GM12892 (cell line): ENCODE measurements around the gene IQCK.

Experiments
- POLR2A ChIP-seq: IDR thresholded peaks from 2 replicates; pipeline ENCODE4 v1.6.1; 2011; ENCODE audit warnings: low read depth, low read length, control low read depth
- POLR2AphosphoS5 ChIP-seq: IDR thresholded peaks from 2 replicates; pipeline ENCODE4 v1.6.1; 2011; ENCODE audit warnings: low read depth, low read length, control low read depth
- TAF1 ChIP-seq: IDR thresholded peaks from 2 replicates; pipeline ENCODE4 v1.6.1; 2011; ENCODE audit warnings: low read depth, mild to moderate bottlenecking, control low read depth, low read length, borderline replicate concordance

DNA sequence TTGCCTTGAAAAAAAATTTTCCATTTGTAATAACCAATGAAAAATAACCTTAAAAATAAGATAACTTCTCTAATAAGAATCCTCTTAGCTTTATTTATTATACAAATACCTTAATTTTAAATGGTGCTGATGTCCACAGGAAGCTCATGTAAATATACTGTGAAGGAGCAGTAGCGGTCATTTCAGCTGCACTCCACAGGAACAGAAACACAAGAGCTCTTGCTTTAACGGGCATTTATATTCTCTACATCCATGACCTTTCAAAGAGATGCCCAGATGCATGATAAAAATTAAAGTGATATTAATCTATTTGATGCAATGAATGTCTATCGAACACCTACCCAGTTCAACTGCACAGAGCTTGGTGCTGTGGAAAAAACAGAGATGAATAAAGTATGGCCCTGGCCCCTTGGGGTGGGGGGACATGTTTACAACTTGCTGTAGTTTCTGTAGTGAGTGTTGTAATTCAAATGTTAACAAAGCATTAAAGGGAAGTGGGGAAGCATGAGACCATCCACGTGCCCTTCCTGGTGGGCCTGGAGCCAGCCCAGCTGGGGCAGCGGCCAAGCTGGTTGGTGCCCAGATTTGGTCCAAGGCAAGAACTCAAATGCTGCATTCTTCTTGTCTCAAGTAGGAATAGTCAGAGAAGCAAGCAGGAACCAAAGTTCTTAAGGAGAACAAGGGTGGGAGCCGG, 47.9 kb downstream of the IQCK start:
- no peak for TF ChIP-seq POLR2A
- TF ChIP-seq POLR2AphosphoS5, result no peak
- TF ChIP-seq TAF1, result no peak
